CD14-positive monocyte (primary cell): ENCODE data around the gene HIVEP3. TPM values are rescaled to one million over a fixed set of nuclear protein-coding genes. Genes with fewer than 3 reads are reported as not detected.

Experiments
- DNase-seq, 3 donors: peaks; one replicate each; pipeline ENCODE4 v3.0.0-alpha.2; 2011 to 2022
- H2AFZ ChIP-seq: 2 replicates; pipeline ENCODE4 v1.6.0; 2012; ENCODE audit warnings: mild to moderate bottlenecking, low read depth, low read length, inconsistent platforms; ENCODE audit not compliant: insufficient read depth, poor library complexity, severe bottlenecking
- H3K27ac ChIP-seq, 2 donors: 1 replicate in 1 of 2; 2 replicates in 1 of 2; pipeline ENCODE4 v1.5.1; 2012 to 2013; ENCODE audit warnings: low read length in 2 of 2, control low read depth in 1 of 2, inconsistent platforms in 1 of 2, low read depth in 1 of 2, mild to moderate bottlenecking in 1 of 2
- H3K27me3 ChIP-seq, 2 donors: one replicate each; pipeline versions ENCODE4 v1.6.0 to v1.6.1; 2011 to 2013; ENCODE audit warnings: low read length in 2 of 2; ENCODE audit not compliant: control insufficient read depth in 2 of 2, insufficient read depth in 2 of 2
- H3K36me3 ChIP-seq, 2 donors: replicated peaks in 1 of 2; 1 replicate in 1 of 2; 2 replicates in 1 of 2; pipeline versions ENCODE4 v1.5.1 to v1.6.1; 2012 to 2013; ENCODE audit warnings: low read length in 2 of 2, control low read depth in 1 of 2, inconsistent platforms in 1 of 2, mild to moderate bottlenecking in 1 of 2; ENCODE audit not compliant: insufficient read depth in 2 of 2, control insufficient read depth in 1 of 2
- H3K4me1 ChIP-seq, 2 donors: 1 replicate in 1 of 2; 2 replicates in 1 of 2; pipeline versions ENCODE4 v1.5.1 to v1.6.1; 2012 to 2013; ENCODE audit warnings: low read length in 2 of 2, control low read depth in 1 of 2, inconsistent platforms in 1 of 2, mild to moderate bottlenecking in 1 of 2, moderate library complexity in 1 of 2; ENCODE audit not compliant: insufficient read depth in 2 of 2, control insufficient read depth in 1 of 2
- H3K4me2 ChIP-seq: replicated peaks from 2 replicates; pipeline ENCODE3; 2012; ENCODE audit warnings: low read length, moderate library complexity, mild to moderate bottlenecking; ENCODE audit not compliant: poor library complexity, severe bottlenecking; ENCODE audit errors: extremely low read depth
- H3K4me3 ChIP-seq, 3 experiments: fragments of 200-600 bp in 1 of 3; sonication (generic) in 1 of 3; replicated peaks in 1 of 3; 1 replicate in 2 of 3; 2 replicates in 1 of 3; pipeline ENCODE4 v1.5.1; 2011 to 2013; ENCODE audit warnings: low read length in 3 of 3, mild to moderate bottlenecking in 3 of 3, control low read depth in 2 of 3, low read depth in 2 of 3, inconsistent platforms in 1 of 3, moderate library complexity in 1 of 3
- H3K79me2 ChIP-seq: 2 replicates; pipeline ENCODE4 v1.6.0; 2012; ENCODE audit warnings: mild to moderate bottlenecking, control low read depth, inconsistent platforms, low read length, moderate library complexity; ENCODE audit not compliant: insufficient read depth
- H3K9ac ChIP-seq: 2 replicates; pipeline ENCODE4 v1.6.0; 2017; ENCODE audit warnings: low read length, mild to moderate bottlenecking; ENCODE audit not compliant: insufficient read depth, poor library complexity, severe bottlenecking
- H3K9me3 ChIP-seq, 2 donors: replicated peaks in 1 of 2; 1 replicate in 1 of 2; 2 replicates in 1 of 2; pipeline versions ENCODE4 v1.5.1 to v1.6.1; 2012 to 2013; ENCODE audit warnings: low read length in 2 of 2, control low read depth in 1 of 2; ENCODE audit not compliant: control insufficient read depth in 1 of 2, insufficient read depth in 1 of 2
- H4K20me1 ChIP-seq: 2 replicates; pipeline ENCODE4 v1.6.0; 2012; ENCODE audit warnings: mild to moderate bottlenecking, low read length, control low read depth, moderate library complexity; ENCODE audit not compliant: insufficient read depth
- H3K27ac Mint-ChIP-seq, 7 donors: one replicate each; pipeline ENCODE4 v1.8.0; 2020; ENCODE audit warnings: mild to moderate bottlenecking in 7 of 7, mixed read lengths in 7 of 7, moderate library complexity in 6 of 7, inconsistent platforms in 2 of 7
- H3K27me3 Mint-ChIP-seq, 3 donors: one replicate each; pipeline ENCODE4 v1.8.0; 2021 to 2022; ENCODE audit warnings: low read depth in 3 of 3, mild to moderate bottlenecking in 3 of 3, mixed read lengths in 3 of 3, moderate library complexity in 3 of 3, inconsistent platforms in 1 of 3
- H3K36me3 Mint-ChIP-seq, 2 donors: one replicate each; pipeline ENCODE4 v1.8.0; 2020; ENCODE audit warnings: mixed read lengths in 2 of 2, inconsistent platforms in 1 of 2, mild to moderate bottlenecking in 1 of 2
- H3K4me1 Mint-ChIP-seq: one replicate; pipeline ENCODE4 v1.8.0; 2020; ENCODE audit warnings: mild to moderate bottlenecking, mixed read lengths
- H3K4me3 Mint-ChIP-seq, 2 donors: one replicate each; pipeline ENCODE4 v1.8.0; 2020; ENCODE audit warnings: mild to moderate bottlenecking in 2 of 2, mixed read lengths in 2 of 2, moderate library complexity in 1 of 2
- H3K9me3 Mint-ChIP-seq, 7 donors: one replicate each; pipeline ENCODE4 v1.8.0; 2020 to 2022; ENCODE audit warnings: mixed read lengths in 7 of 7, mild to moderate bottlenecking in 6 of 7, moderate library complexity in 6 of 7, inconsistent platforms in 2 of 7
- CTCF ChIP-seq: fragments of 200-600 bp; IDR thresholded peaks from one replicate; pipeline ENCODE4 v1.8.0; 2022; ENCODE audit warnings: antibody characterized with exemption, mild to moderate bottlenecking
- WGBS: methylation state at CpG from one replicate; pipeline ENCODE4 v1.1.5; 2013; ENCODE audit warnings: missing lambda C conversion rate; ENCODE audit not compliant: insufficient coverage; 5-methylcytosine and 5-hydroxymethylcytosine counted together
- intact Hi-C, 2 donors: fragments of 100-400 bp; cut with micrococcal nuclease; formaldehyde crosslinking; loops; one replicate each; pipeline versions ENCODE4 v1.15.0 to v1.15.1; 2023
- polyA plus RNA-seq, 3 donors: library from polyadenylated mRNA; depleted of rRNA in 1 of 3; unstranded in 2 of 3; stranded (reverse) in 1 of 3; fragments of 300-500 nt in 2 of 3; fragments of >200 nt in 1 of 3; fragmentation: Illumina TruSeq in 2 of 3; gene quantifications; 1 replicate in 2 of 3; 2 replicates in 1 of 3; pipeline ENCODE4 v1.2.3, GENCODE V29; 2012 to 2021

The HIVEP3 gene
- polyA plus RNA-seq, 3 donors = 1.2 to 3.7 (median 1.8) TPM

GRCh38 chr1:41576206-41576605 lies 342.5 kb downstream of the HIVEP3 start:
- no peak overlapping the region for H3K4me3 Mint-ChIP-seq
- Histone ChIP-seq H3K9ac (no peak overlapping the region), H3K4me1 (peaks cover 6 to 14% of the 10 kb centered on the region in 2 donors), H4K20me1 (peaks cover 23% of the 10 kb centered on the region), H3K4me3 (no peak overlapping the region), H3K27me3 (no peaks in the 10 kb centered on the region), H3K4me2 (no peak overlapping the region), H3K36me3 (peaks cover 0 to 45% of the 10 kb centered on the region in 2 donors), H3K9me3 (no peaks in the 10 kb centered on the region), H3K79me2 (no peaks in the 10 kb centered on the region), H3K27ac (no peak overlapping the region), H2AFZ (no peak overlapping the region)
- H3K4me1 Mint-ChIP-seq = peaks cover 19% of the 10 kb centered on the region
- peaks cover 0 to 5% (median 3%) of the 10 kb centered on the region in 3 donors for H3K27me3 Mint-ChIP-seq
- peaks cover 0 to 5% (median 0%) of the 10 kb centered on the region in 7 donors for H3K9me3 Mint-ChIP-seq
- H3K27ac Mint-ChIP-seq = no peak overlapping the region
- TF ChIP-seq CTCF = no peak
- intact Hi-C loops = loop anchor here (10.0 kb wide), 3 partner anchors 149 to 599 kb away; no protein-coding TSS in a partner anchor
- DNase-seq = no peak
- no CpG with 5 or more reads among the region's 3 CpGs for WGBS
- peaks cover 47 to 52% of the 10 kb centered on the region in 2 donors for H3K36me3 Mint-ChIP-seq

GRCh38 chr1:41574842-41575241 lies 343.9 kb downstream of the HIVEP3 start:
- H3K4me2 ChIP-seq = no peak overlapping the region
- H3K27ac ChIP-seq = no peak overlapping the region

More at GRCh38 chr1:41574842-41575241, 343.9 kb downstream of the HIVEP3 start:
- Histone ChIP-seq H3K9me3 (no peaks in the 10 kb centered on the region), H3K36me3 (peaks cover 0 to 48% of the 10 kb centered on the region in 2 donors), H3K27me3 (no peaks in the 10 kb centered on the region), H3K79me2 (no peaks in the 10 kb centered on the region), H3K4me1 (peaks cover 4 to 10% of the 10 kb centered on the region in 2 donors), H3K4me3 (no peak overlapping the region), H3K9ac (no peak overlapping the region), H4K20me1 (peaks cover 22% of the 10 kb centered on the region), H2AFZ (no peak overlapping the region)
- H3K36me3 Mint-ChIP-seq = peaks cover 43 to 45% of the 10 kb centered on the region in 2 donors
- H3K4me3 Mint-ChIP-seq = no peak overlapping the region
- peaks cover 12% of the 10 kb centered on the region for H3K4me1 Mint-ChIP-seq
- no peak for TF ChIP-seq CTCF
- no peak for DNase-seq
- peaks cover 0 to 2% (median 0%) of the 10 kb centered on the region in 7 donors for H3K9me3 Mint-ChIP-seq
- 93% methylated on average over 4 of the region's 5 CpGs for WGBS
- intact Hi-C loops = loop anchor here (2.0 to 10.0 kb wide), 4 partner anchors 150 to 600 kb away; no protein-coding TSS in a partner anchor
- H3K27ac Mint-ChIP-seq = peak overlapping the region in 2 of 7 donors; percentile 2 to 29
- H3K27me3 Mint-ChIP-seq = peaks cover 0 to 5% (median 3%) of the 10 kb centered on the region in 3 donors
